SK-N-SH (cell line): ENCODE measurements around the gene BNIP2. TPM values are rescaled to one million over a fixed set of nuclear protein-coding genes. Genes with fewer than 3 reads are reported as not detected.

Experiments
- CTCF ChIA-PET: fragments of 300-600, 350-600 bp; formaldehyde crosslinking; extraction: SDS; loops from one replicate; lab custom pipeline; 2021; lab: Yijun Ruan, JAX
- POLR2A ChIA-PET: fragments of 350-600 bp; sonication (Branson Sonifier 250); formaldehyde crosslinking; extraction: SDS; loops from one replicate; lab custom pipeline; 2020; ENCODE audit warnings: antibody characterized with exemption, inconsistent platforms; lab: Yijun Ruan, JAX
- DNase-seq: peaks from one replicate; pipeline ENCODE4 v3.0.0; 2012
- H2AFZ ChIP-seq: fragments of 200-600 bp; sonication (generic); 2 replicates; pipeline ENCODE4 v1.8.1; 2016; ENCODE audit warnings: antibody characterized with exemption, mild to moderate bottlenecking, low read depth
- H3F3A ChIP-seq: fragments of 200-600 bp; sonication (generic); replicated peaks from 2 replicates; pipeline ENCODE3; 2016; ENCODE audit warnings: antibody characterized with exemption, mild to moderate bottlenecking; ENCODE audit not compliant: insufficient read depth
- H3K27ac ChIP-seq, 2 experiments: fragments of 200-500 bp in 1 of 2; fragments of 200-600 bp in 1 of 2; sonication (Bioruptor generic) in 1 of 2; sonication (generic), shearing (Covaris generic) in 1 of 2; 2 replicates each; pipeline versions ENCODE4 v1.5.1 to v1.6.1; 2014 to 2016; ENCODE audit warnings: low read depth in 2 of 2, inconsistent platforms in 1 of 2, low read length in 1 of 2, mild to moderate bottlenecking in 1 of 2, mixed read lengths in 1 of 2
- H3K27me3 ChIP-seq: fragments of 200-600 bp; sonication (generic), shearing (Covaris generic); 2 replicates; pipeline ENCODE4 v1.6.1; 2016; ENCODE audit warnings: mixed run types; ENCODE audit not compliant: insufficient read depth
- H3K36me3 ChIP-seq, 2 experiments: fragments of 200-500 bp in 1 of 2; fragments of 200-600 bp in 1 of 2; sonication (Bioruptor generic) in 1 of 2; sonication (generic) in 1 of 2; replicated peaks in 1 of 2; 2 replicates each; pipeline versions ENCODE3 to v1.5.1; 2014 to 2016; ENCODE audit warnings: low read length in 1 of 2, mild to moderate bottlenecking in 1 of 2; ENCODE audit not compliant: insufficient read depth in 2 of 2, control insufficient read depth in 1 of 2
- H3K4me1 ChIP-seq, 2 experiments: fragments of 200-500 bp in 1 of 2; fragments of 200-600 bp in 1 of 2; sonication (Bioruptor generic) in 1 of 2; sonication (generic), shearing (Covaris generic) in 1 of 2; 2 replicates each; pipeline versions ENCODE4 v1.5.1 to v1.6.1; 2014 to 2016; ENCODE audit warnings: low read depth in 1 of 2, low read length in 1 of 2, mixed run types in 1 of 2; ENCODE audit not compliant: insufficient read depth in 2 of 2, control insufficient read depth in 1 of 2
- H3K4me2 ChIP-seq: fragments of 200-600 bp; sonication (generic), shearing (Covaris generic); 2 replicates; pipeline ENCODE4 v1.6.1; 2017; ENCODE audit warnings: mixed run types
- H3K4me3 ChIP-seq, 2 experiments: fragments of 200-500 bp in 1 of 2; fragments of 200-600 bp in 1 of 2; sonication (Bioruptor generic) in 1 of 2; sonication (generic), shearing (Covaris generic) in 1 of 2; 2 replicates each; pipeline versions ENCODE4 v1.5.1 to v1.8.1; 2014 to 2016; ENCODE audit warnings: low read depth in 2 of 2, inconsistent platforms in 1 of 2, low read length in 1 of 2, mild to moderate bottlenecking in 1 of 2, mixed read lengths in 1 of 2, moderate library complexity in 1 of 2
- H3K79me2 ChIP-seq: fragments of 200-600 bp; sonication (generic); 2 replicates; pipeline ENCODE4 v1.8.1; 2017; ENCODE audit warnings: mild to moderate bottlenecking; ENCODE audit not compliant: insufficient read depth
- H3K9ac ChIP-seq: fragments of 200-600 bp; sonication (generic); 2 replicates; pipeline ENCODE4 v1.6.1; 2017; ENCODE audit warnings: mixed run types
- H3K9me2 ChIP-seq: fragments of 200-600 bp; sonication (generic); 2 replicates; pipeline ENCODE4 v1.6.1; 2017; ENCODE audit warnings: mixed run types
- H3K9me3 ChIP-seq: fragments of 200-600 bp; sonication (generic); 2 replicates; pipeline ENCODE4 v1.6.1; 2017; ENCODE audit warnings: mixed run types, mild to moderate bottlenecking, moderate library complexity
- H4K20me1 ChIP-seq: fragments of 200-600 bp; sonication (generic); 2 replicates; pipeline ENCODE4 v1.6.1; 2017; ENCODE audit warnings: mild to moderate bottlenecking, mixed run types; ENCODE audit not compliant: insufficient read depth
- EP300 ChIP-seq, 2 experiments: IDR thresholded peaks; 2 replicates each; pipeline versions ENCODE4 v1.4.0 to v1.6.1; 2012; ENCODE audit warnings: borderline replicate concordance in 1 of 2, low read depth in 1 of 2, low read length in 1 of 2
- FOXM1 ChIP-seq: IDR thresholded peaks from 2 replicates; pipeline ENCODE4 v1.4.0; 2012; ENCODE audit warnings: low read depth, mild to moderate bottlenecking
- GABPA ChIP-seq: IDR thresholded peaks from 2 replicates; pipeline ENCODE4 v1.4.0; 2012; ENCODE audit warnings: low read depth, mild to moderate bottlenecking
- GATA2 ChIP-seq: sonication (generic); formaldehyde crosslinking; IDR thresholded peaks from 2 replicates; pipeline ENCODE4 v1.5.0; 2020; ENCODE audit warnings: mild to moderate bottlenecking, missing genetic modification reagents
- NFIC ChIP-seq: IDR thresholded peaks from 2 replicates; pipeline ENCODE4 v1.4.0; 2012; ENCODE audit warnings: borderline replicate concordance
- POLR2AphosphoS5 ChIP-seq: IDR thresholded peaks from 2 replicates; pipeline ENCODE4 v1.6.1; 2012; ENCODE audit warnings: low read depth, low read length
- RFX5 ChIP-seq: IDR thresholded peaks from 2 replicates; pipeline ENCODE4 v1.6.1; 2012; ENCODE audit warnings: mild to moderate bottlenecking, improper control_type of control experiment, low read length
- RXRA ChIP-seq: IDR thresholded peaks from 2 replicates; pipeline ENCODE4 v1.4.0; 2012; ENCODE audit warnings: low read depth, mild to moderate bottlenecking, borderline replicate concordance
- YY1 ChIP-seq: IDR thresholded peaks from 2 replicates; pipeline ENCODE4 v1.4.0; 2012; ENCODE audit warnings: low read depth, mild to moderate bottlenecking
- WGBS: methylation state at CpG from one replicate; pipeline ENCODE4 v1.1.6; 2017; ENCODE audit warnings: low lambda C conversion rate; 5-methylcytosine and 5-hydroxymethylcytosine counted together
- polyA plus RNA-seq, 3 experiments: library from polyadenylated mRNA; depleted of rRNA; stranded (reverse); fragments of >200 nt; gene quantifications; 2 replicates each; pipeline ENCODE4 v1.2.3, GENCODE V29; 2012
- TF ChIP-seq, protein P1 (sequence below): IDR thresholded peaks from 2 replicates; pipeline ENCODE4 v1.4.0; 2012; ENCODE audit warnings: low read depth, borderline replicate concordance
- TF ChIP-seq, protein P2 (sequence below): IDR thresholded peaks from 2 replicates; pipeline ENCODE4 v1.4.0; 2012; ENCODE audit warnings: low read depth, borderline replicate concordance
- TF ChIP-seq, protein P3 (sequence below): IDR thresholded peaks from 2 replicates; pipeline ENCODE4; 2012
- TF ChIP-seq, protein P4 (sequence below): fragments of 200-600 bp; sonication (generic); IDR thresholded peaks from 2 replicates; pipeline ENCODE4 v1.6.1; 2017; ENCODE audit warnings: antibody characterized with exemption, mild to moderate bottlenecking, moderate library complexity
- TF ChIP-seq, protein P5 (sequence below): IDR thresholded peaks from 2 replicates; pipeline ENCODE4 v1.4.0; 2012; ENCODE audit warnings: low read depth

BNIP2 gene
- polyA plus RNA-seq, 1 of the 3 experiments (the other 2 are of a cell fraction): 67.7 TPM

DNA sequence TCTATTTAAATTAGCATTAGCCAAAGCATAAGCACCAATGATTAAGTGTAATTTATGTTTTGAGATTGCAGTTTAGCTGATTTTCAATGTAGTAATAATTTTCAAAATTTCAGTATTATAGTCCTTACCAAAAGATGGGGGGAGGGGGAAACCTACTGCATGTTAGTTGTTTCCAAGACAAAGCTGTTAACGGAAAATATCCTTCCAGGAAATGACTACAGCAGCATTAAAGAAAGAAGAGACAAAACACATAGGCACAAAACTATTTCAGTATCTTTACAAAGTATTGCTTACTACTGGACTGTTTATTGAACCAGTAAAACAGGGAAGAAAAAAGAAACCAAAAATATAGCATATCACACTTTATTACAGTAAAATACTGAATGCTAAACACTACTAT lies 10.5 kb downstream of the BNIP2 start (continued):
- TF ChIP-seq EP300 (IDR thresholded peaks at IDR 0.05; ENCODE audit: borderline replicate concordance in 1 of 2, low read depth in 1 of 2, low read length in 1 of 2) (no peak), RXRA (no peak)

DNA sequence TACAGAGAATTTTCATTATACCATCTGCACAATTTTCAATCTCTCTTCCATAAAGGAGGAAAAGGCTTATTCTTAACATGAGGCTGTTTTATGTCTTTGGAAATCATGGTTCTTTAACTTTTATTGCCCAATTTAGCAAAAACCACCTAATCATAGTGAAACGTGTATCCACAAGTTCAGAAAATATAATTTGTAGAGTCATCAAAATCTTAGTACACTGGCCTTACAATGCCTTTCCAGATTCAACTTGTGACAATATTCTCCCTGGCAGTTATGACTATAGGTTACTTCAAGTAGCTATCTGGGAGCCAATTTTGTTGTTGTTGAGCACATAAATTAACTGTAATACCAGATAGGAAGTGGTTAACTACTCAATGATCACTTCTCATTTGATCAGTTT lies 10.9 kb downstream of the BNIP2 start:
- H3K4me1 ChIP-seq: no peaks in the 10 kb centered on the region
- H3K27ac ChIP-seq: no peak overlapping the region
- no peak for DNase-seq
- no peaks in the 10 kb centered on the region for H3F3A ChIP-seq
- H4K20me1 ChIP-seq: peaks cover 27% of the 10 kb centered on the region
- ChIA-PET CTCF (no interaction called here), POLR2A (no interaction called here)
- H3K4me3 ChIP-seq: no peak overlapping the region
- H2AFZ ChIP-seq: no peak overlapping the region
- peaks cover 63 to 92% of the 10 kb centered on the region in 2 experiments for H3K36me3 ChIP-seq
- no peak for TF ChIP-seq POLR2AphosphoS5
- no peaks in the 10 kb centered on the region for H3K27me3 ChIP-seq
- H3K79me2 ChIP-seq: peaks cover 43% of the 10 kb centered on the region
- no peak overlapping the region for H3K4me2 ChIP-seq
- 84% methylated on average over 1 of the region's 1 CpG for WGBS
- no peak overlapping the region for H3K9ac ChIP-seq
- H3K9me2 ChIP-seq: no peaks in the 10 kb centered on the region
- no peaks in the 10 kb centered on the region for H3K9me3 ChIP-seq

DNA sequence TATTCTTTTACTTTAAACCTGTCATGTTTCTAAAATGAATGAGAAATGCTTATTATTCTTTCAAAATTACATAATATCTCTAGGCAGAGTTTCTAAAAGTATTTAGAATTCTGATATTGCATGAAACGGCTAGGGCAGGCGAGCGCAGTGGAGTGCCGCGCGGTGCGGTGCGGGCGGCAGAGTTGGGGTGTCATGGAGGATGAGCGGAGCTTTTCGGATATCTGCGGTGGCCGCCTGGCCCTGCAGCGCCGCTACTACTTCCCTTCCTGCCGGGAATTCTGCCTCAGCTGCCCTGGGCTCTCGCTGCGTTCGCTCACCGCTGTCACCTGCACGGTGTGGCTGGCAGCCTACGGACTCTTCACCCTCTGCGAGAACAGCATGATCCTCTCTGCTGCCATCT lies 12.6 kb downstream of the BNIP2 start:
- Histone ChIP-seq H3K9ac (no peak overlapping the region), H3K4me2 (no peak overlapping the region), H3K4me1 (no peaks in the 10 kb centered on the region), H3K36me3 (peaks cover 72 to 94% of the 10 kb centered on the region in 2 experiments), H3K79me2 (peaks cover 27% of the 10 kb centered on the region), H3K27me3 (no peaks in the 10 kb centered on the region), H3K9me2 (no peaks in the 10 kb centered on the region), H3K4me3 (no peak overlapping the region), H2AFZ (no peak overlapping the region), H3K9me3 (no peaks in the 10 kb centered on the region), H4K20me1 (peaks cover 11% of the 10 kb centered on the region), H3F3A (peaks cover 9% of the 10 kb centered on the region), H3K27ac (no peak overlapping the region)
- DNase-seq: no peak
- no peak for TF ChIP-seq POLR2AphosphoS5
- TF ChIP-seq RFX5: no peak
- TF ChIP-seq GABPA: no peak
- no peak for TF ChIP-seq YY1
- TF ChIP-seq, protein P1, sequence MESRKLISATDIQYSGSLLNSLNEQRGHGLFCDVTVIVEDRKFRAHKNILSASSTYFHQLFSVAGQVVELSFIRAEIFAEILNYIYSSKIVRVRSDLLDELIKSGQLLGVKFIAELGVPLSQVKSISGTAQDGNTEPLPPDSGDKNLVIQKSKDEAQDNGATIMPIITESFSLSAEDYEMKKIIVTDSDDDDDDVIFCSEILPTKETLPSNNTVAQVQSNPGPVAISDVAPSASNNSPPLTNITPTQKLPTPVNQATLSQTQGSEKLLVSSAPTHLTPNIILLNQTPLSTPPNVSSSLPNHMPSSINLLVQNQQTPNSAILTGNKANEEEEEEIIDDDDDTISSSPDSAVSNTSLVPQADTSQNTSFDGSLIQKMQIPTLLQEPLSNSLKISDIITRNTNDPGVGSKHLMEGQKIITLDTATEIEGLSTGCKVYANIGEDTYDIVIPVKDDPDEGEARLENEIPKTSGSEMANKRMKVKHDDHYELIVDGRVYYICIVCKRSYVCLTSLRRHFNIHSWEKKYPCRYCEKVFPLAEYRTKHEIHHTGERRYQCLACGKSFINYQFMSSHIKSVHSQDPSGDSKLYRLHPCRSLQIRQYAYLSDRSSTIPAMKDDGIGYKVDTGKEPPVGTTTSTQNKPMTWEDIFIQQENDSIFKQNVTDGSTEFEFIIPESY: no peak
- TF ChIP-seq, protein P2, sequence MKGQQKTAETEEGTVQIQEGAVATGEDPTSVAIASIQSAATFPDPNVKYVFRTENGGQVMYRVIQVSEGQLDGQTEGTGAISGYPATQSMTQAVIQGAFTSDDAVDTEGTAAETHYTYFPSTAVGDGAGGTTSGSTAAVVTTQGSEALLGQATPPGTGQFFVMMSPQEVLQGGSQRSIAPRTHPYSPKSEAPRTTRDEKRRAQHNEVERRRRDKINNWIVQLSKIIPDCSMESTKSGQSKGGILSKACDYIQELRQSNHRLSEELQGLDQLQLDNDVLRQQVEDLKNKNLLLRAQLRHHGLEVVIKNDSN: no peak
- no peak for TF ChIP-seq NFIC
- TF ChIP-seq EP300 (IDR thresholded peaks at IDR 0.05; ENCODE audit: borderline replicate concordance in 1 of 2, low read depth in 1 of 2, low read length in 1 of 2): no peak
- TF ChIP-seq, protein P3, sequence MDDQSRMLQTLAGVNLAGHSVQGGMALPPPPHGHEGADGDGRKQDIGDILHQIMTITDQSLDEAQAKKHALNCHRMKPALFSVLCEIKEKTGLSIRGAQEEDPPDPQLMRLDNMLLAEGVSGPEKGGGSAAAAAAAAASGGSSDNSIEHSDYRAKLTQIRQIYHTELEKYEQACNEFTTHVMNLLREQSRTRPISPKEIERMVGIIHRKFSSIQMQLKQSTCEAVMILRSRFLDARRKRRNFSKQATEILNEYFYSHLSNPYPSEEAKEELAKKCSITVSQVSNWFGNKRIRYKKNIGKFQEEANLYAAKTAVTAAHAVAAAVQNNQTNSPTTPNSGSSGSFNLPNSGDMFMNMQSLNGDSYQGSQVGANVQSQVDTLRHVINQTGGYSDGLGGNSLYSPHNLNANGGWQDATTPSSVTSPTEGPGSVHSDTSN: no peak
- no peak for TF ChIP-seq GATA2
- TF ChIP-seq, protein P4, sequence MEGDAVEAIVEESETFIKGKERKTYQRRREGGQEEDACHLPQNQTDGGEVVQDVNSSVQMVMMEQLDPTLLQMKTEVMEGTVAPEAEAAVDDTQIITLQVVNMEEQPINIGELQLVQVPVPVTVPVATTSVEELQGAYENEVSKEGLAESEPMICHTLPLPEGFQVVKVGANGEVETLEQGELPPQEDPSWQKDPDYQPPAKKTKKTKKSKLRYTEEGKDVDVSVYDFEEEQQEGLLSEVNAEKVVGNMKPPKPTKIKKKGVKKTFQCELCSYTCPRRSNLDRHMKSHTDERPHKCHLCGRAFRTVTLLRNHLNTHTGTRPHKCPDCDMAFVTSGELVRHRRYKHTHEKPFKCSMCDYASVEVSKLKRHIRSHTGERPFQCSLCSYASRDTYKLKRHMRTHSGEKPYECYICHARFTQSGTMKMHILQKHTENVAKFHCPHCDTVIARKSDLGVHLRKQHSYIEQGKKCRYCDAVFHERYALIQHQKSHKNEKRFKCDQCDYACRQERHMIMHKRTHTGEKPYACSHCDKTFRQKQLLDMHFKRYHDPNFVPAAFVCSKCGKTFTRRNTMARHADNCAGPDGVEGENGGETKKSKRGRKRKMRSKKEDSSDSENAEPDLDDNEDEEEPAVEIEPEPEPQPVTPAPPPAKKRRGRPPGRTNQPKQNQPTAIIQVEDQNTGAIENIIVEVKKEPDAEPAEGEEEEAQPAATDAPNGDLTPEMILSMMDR: no peak
- no peak for TF ChIP-seq FOXM1
- TF ChIP-seq, protein P5, sequence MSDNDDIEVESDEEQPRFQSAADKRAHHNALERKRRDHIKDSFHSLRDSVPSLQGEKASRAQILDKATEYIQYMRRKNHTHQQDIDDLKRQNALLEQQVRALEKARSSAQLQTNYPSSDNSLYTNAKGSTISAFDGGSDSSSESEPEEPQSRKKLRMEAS: no peak
- CTCF ChIA-PET: interaction anchor here (1.1 kb wide), 1 partner anchor 14 kb away, joined by 3 read pairs; no protein-coding TSS in a partner anchor
- POLR2A ChIA-PET: no interaction called here
- 98% methylated on average over 23 of the region's 23 CpGs for WGBS
